Stromal cell of bone marrow (primary cell): ENCODE results near the gene PACS2.
"Not testable (repeated sequence)": the region's sequence is repeated elsewhere in the genome, so short reads cannot be mapped to it uniquely, and the experiment has no call there.

Source experiments
- DNase-seq: peaks from one replicate; pipeline ENCODE4 v3.0.0-alpha.2; 2012; ENCODE audit warnings: low read depth

Gene PACS2

DNA sequence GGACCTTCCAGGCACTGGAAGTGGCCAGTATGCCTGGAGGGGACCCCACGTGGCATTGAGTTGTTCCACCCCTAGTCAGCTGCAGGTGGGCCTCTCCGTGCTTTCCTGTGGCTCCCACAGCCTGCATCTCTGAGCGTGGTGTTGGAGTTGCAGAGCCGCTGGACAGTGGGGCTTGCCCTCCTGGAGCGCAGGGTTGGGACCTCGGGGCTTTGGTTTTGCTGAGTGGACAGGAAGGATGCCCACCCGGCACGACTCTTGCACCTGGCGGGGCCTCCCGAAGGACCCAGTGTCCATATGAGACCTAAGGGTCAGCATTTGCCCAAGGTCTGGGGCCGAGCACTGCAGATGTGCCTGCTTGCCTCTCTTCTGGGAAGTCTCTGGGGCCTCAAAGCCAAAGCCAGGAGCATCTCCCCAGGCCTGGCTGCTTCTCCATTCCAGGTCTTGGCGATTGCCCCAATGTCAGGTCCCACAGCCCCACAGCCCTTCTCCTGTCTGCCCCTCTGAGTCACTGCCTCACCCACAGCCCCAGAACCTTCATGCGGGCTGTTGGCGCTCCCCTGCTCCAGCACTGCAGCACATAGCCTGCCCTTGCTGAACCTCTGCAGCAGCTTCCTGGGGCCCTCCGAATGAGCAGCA, 1.5 kb downstream of the PACS2 start:
- no peak for DNase-seq

DNA sequence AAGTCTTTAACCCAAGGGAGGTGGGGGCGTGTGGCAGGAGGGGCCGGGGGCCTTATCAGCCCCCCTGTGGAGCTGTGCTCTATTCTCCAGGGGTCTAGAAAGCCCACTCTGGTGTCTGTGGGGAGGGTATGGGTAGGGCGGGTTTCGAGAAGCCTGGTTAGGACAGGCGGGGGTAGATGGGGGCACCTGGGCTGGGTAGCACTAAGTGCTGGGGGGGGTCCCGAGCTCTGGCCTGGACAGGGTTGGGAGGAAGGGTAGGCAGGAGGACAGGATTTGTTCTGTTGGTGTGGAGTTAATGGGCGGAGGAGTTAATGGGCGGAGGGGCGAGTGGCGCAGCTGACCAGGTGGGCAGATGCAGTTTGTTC, 2.0 kb downstream of the PACS2 start:
- no peak for DNase-seq

DNA sequence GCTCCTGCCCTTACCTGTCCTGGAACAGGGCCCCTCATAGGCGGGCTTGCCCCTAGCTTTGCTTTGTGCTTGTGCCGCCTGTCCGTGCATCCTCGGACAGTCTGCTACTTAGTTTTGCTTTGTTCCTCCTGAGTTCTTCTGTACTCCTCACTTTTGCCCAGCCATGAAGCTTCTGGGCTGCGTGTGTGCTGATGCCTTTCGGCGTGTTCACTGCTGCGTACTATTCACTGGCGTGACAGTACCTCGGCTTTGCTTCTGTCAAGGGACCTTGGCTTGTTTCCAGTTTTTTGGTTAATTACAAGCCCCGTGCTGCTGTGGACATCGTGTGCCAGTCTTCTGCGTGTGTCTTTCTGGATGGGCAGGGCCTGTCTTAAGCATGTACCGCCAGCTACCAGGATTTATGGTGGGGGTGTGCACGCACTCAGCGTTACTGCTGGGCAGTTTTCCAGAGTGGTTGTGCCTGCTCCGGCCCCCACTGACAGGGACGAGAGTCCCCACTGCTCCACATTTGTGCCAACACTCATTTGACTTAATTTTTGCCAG, 2.5 kb downstream of the PACS2 start:
- no peak for DNase-seq

DNA sequence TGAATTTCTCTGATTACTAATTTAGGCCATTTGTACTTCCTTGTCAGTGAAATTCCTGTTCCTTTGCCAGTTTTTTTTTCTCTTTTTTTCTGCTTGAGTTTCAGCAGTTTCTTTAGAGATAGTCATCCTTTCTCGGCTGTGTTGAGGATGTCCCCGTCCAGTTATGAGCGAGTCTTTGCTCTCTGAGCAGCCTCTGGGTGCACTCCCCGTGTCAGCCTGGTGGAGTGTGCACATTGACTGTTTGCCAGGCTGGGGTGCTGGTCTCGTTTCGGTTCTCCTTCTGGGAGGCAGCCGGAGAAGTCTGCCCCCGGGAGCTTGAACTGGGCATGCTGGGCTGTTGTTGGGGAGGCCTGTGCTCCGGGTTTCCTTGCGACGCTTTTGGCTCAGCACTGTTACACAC, 3.0 kb downstream of the PACS2 start:
- DNase-seq, result no peak

DNA sequence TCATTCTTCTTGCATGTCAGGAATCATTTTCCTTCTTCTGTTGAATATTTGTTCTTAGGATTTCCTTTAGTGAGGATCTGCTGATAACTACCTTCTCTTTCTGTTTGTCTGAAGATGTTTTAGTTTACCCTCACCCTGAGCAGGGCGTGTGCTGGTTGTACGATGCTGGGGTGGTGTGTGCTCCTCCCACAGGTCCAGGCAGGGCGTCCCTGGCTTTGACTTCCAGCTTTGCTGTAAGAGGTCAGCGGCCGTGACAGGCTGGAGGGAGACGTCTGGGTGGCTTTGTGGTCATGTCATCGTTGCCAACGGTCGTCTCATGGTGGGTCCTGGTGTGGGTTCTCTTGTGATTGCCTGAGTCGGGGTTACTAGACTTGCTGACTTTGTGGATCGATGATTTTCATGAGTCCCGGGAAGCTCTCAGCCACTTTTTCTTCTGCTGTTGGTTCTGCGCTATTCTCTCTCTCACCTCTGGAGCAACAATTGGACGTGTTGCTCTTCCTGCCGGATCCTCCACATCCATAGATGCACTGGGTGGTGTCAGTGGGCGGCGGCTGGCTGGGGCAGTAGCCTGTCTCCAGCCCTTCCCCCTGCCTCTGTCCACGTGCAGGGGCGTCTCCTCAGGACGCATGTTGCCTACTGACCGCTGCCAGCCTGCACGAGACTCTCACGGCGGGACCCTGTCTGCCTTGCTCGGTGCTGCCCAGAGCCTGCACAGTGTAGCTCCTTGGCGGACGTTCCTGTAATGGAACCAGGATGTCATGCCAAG, 8.4 kb downstream of the PACS2 start:
- DNase-seq, result no peak

DNA sequence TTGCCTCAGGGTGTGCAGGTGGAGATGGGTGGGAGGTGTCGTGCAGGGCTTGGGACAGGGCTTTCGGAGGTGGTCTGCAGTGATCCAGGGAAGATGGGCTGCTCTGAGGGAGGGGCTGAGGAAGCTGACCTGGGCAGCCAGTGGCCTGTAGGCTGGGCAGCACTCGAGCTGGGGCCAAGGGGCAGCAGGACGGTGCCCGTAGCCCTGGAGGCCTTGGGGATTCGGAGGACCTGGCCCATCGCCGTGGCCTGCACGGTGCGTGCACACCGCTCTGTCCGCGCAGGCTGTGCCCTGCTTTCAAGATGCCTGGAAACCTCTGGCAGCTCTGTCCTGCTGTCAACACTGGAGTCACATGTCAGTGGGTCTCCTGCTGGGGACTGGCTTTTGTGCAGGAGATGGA, 9.1 kb downstream of the PACS2 start:
- DNase-seq, result no peak

DNA sequence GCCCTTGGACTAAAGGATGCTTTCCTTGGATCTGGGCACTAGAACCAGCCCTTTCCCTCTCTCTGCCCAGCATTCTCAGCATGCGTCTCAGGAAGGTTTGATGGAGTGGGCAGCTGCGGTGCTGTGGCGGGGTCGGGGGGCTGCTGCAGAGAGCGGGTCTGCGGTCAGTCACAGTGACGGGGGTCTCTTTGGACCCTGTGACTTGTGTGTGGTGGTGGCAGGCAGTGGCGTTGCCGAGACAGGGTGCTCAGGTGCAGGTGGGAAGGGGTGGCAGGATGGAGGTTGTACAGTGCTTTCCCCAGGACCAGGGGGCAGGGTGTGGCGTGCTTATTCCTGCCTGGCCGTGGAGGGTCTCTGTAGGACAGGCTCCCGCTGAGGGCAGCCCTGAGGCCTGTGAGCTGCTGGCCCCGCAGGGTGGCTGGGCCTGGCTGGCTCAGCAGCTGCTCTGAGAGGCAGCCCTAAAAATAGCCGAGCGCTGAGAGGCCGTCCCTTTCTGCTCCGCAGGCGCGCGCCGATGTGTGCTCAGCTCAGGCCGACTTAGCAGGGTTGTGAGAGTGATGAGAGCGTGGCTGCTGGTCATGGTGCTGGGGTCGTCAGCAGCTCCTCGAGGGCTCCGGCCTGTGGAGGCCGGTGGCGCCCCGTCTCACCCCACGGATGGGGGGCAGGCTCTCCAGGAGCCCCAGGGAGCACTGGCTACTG, 9.7 kb downstream of the PACS2 start:
- DNase-seq, result no peak

DNA sequence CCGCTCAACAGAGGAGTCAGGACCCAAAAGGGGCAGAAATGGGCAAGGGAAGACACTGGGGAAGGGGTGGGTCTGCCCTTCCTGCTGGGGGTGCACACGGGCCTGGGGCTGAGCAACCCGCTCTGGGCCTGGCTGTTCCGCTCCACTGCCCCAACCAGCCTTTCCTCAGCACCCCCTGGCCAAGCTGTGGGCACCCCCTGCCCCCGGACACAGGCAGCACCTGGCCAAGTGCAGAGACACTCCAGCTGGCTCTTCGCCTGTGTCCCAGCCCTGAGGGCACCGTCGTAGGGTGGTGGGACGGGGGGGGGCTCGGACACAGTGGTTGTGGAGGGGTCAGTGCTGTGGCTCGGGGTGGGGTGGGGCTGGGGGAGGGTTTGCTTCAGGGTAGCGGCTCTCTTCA, 10.3 kb downstream of the PACS2 start:
- DNase-seq, result no peak

DNA sequence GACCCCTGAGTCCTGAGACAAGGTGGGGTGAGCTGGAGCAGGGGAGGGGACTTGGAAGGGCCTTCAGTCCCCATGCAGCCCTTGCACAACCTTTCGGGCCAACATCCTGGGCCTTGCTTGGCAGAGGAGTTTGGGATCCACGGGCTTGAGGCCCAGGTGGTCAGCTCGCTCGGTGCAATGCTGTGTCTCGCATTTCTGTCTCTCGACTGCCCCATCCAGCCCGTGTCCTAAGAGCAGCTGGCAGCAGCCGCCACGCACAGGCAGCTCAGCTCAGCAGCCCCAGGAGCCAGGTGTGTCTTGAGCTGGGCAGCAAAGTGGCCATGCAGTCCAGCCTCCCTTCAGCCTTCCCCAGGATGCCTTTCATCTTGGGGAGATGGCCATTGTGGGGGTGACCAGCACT, 10.8 kb downstream of the PACS2 start:
- no peak for DNase-seq

DNA sequence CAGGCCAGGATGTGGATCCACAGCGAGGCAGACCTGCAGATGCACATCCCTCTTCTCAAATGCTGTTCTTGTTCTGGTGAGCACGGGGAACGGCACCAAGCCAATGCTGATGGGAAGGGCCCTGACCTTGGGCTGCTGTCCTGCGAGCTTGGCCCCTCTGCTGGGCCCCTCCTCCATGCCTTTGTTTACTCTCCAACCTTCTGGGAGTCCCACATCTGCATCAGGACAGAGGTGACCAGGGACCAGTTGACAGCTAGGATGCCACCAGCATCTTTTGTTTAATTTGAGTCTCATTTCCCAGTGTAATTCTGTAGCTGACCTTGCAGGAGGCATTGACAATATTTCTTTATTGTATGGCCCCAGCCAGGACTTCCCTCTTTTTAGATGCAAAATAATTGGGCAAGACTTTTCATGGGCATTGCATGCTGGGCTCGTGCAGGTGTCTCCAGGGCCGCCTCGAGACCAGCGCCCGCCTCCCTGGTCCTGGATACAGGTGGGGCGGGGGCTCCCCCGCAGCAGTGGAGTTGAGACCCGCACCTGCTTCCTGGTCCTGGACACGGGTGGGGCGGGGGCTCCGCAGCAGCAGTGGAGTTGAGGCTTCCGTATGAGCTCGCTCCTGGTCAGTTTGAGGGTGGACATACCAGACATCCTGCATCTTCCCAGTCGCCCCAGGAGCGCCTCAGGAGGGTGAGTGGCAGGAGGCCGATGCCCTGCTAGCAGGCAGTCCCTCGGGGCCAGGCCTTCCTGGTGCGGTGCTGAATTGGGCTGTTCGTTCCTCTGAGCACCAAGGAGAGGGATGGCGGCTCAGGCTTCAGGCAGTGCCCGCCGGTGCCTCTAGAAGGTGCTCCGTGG, 11.4 kb downstream of the PACS2 start:
- DNase-seq, result no peak

DNA sequence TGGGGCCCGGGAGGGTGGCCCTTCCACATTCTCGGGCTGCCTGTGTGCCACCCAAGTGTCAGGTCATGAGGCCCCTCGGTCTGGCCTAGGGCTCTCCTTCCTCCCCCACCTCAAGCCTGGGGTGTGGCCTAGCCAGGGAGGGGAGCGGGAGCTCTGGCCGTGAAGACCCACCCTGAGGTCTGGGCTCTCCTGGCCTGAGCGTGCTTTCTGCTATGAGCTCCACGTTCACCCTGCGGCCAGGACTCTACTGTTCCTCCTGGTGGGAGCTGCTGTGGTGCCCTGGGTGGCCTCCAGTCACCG, 12.0 kb downstream of the PACS2 start:
- no peak for DNase-seq

DNA sequence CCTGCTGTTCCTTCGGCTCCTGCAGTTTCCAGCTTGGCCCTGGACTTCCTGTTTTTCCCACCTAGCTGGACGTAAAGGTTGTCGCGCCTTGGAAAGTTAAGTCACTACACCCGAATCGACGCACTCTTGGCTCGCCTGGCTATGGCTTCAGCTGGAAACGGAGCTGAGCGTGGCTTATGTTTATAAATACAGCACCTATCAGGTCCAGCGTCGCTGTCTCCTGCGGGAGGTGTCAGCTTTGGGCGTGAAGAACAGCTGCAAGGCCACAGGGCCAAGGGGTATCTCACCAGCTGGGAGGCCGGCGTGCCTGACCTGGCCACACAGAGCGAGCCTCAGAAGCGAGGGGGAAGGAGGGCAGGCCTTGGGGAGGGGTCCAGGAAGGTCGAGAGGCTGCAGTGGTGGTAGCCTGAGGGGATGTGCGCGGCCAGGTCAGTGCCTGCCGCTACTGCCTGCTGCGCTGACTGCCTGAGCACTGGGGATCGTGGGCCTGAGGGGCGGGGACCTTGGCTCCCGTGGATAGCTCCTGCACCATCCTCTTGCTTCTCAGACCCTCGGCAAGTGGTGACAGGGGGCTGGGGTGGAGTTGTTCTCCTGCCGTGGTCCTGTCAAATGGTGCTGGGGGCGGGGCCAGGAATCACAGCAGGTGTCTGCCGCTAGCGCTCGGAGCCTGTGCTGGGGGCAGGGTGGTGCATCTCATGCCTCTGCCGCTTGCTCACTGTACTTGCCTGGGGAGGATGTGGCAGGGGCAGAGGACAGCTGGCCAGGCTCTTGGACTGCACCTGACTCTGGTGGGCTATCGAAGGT, 12.5 kb downstream of the PACS2 start:
- no peak for DNase-seq

DNA sequence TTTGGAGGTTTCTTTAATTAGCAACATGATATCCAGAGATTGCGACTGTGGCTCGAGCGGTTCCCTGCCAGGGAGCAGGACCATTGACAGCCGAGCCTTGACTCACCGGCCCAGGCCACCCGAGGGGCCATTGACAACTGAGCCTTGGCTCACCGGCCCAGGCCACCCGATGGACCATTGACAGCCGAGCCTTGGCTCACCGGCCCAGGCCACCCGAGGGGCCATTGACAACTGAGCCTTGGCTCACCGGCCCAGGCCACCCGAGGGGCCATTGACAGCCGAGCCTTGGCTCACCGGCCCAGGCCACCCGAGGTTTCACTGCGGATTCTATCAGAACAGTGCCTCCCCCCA, 13.1 kb downstream of the PACS2 start:
- DNase-seq, result not testable (repeated sequence)

DNA sequence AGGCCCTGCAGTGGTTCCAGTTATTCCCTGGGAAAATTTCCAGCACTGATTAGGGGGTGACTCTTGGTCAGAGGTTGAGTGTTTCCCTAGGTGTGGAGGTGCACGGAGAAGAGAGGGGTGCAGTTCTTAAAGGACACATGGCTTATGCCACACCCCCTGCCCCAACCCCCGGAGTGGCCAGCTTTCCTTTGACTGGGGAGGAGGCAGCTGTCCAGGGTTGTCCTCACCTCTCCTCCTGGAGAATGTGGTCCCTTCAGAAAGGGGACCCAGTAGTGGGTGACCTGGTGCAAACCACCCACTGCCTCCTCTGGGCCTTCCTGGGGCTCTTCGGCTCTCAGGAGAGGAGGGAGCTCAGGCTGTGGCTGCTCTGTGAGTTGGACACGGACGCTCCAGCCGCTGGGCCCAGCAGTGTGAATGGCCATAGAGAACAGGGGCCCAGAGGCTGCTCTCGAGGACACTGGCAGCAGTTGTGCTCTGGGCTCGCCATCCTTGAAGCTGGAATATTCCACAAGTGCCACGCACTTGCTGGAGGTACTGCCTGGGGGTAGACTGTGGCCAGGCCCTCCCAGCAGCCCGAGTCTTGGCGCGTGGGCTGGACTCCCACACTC, 13.6 kb downstream of the PACS2 start:
- DNase-seq, result no peak

DNA sequence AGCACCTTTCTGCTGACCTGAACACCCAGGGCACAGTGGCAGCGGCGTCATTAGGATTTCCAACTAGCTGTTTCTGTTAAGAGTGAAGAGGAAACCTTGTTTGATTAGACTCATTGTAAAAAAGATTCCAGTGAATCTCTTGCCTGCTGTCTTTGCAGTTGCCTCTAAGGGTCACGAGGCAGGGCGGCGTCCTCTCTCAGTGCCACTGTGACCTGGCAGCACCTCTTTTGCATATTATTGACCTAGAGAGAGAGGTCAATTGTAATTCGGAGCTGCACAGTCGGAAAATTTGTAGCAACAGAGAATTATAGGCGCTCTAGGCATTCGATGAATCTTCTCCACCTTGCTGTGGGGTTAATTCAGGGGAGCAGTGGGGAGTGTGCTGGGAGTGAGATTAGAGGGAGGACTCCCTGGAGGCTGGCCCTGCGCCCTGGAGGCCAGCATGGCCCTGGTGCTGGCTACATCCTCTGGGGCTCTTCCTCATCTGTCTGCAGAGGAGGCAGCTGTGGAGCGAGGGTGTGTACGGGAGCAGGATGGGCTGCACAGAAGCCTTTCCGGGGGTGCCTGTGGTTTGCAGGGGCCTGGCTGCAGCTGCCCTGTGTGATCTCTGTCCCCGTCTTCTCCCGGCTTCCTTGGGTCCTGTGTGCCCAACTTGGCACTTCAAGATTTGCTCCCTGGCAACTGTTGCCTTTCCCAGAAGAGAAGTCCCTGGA, 14.3 kb downstream of the PACS2 start:
- DNase-seq, result no peak

DNA sequence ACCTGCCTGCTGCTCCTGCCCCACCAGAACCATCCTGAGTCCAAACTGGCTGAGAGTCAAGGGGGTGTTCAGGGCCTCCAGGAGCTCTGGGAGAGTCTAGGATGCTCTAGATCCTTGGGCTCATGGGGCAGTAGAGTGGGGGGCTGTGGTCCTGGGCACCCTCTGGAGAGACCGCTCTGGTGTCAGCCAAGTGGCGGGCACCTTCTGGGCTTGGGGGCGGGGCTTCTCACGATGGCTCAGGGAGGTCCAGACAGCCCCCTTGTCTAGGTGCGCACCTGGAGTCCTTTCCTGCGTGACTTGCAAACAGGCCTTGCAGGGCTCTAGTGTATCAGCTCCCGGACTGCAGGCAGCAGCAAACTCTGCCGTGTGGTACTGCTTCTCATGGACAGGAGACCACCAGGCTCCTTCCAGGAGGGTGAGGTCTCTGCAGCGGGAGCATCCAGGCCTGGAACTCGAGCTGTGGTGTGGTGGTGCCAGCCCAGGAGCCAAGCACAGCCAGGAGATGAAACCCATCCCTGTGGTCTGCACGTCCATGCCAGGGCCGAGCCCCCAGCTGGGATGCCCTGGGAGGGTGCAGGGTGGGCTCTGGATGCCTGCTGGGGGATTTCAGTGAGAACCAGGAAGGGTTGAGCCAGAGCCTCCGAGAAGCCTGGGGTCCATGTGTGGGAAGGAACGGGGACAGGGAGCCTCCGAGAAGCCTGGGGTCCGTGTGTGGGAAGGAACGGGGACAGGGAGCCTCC, 15.0 kb downstream of the PACS2 start:
- DNase-seq, result no peak

DNA sequence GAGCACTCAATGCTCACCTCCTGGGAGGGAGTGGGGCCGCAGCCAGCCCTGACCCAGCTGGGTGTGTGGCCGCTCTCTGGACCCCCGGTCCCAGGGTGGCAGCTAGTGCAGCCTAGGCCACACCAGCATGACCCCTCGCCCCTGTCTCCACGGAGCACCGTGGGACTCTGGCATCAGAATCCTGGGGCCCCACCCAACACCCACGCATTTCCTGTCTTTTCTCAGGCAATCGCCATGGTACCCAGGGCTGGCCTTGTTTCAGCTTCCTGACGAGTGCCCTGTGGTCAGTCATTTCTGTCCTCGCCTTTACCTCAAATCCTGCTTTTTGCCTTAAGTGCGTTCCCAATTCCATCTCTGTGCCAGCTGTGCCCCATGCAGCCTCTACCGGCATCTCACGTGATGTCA, 15.9 kb downstream of the PACS2 start:
- DNase-seq, result peak; percentile 64

DNA sequence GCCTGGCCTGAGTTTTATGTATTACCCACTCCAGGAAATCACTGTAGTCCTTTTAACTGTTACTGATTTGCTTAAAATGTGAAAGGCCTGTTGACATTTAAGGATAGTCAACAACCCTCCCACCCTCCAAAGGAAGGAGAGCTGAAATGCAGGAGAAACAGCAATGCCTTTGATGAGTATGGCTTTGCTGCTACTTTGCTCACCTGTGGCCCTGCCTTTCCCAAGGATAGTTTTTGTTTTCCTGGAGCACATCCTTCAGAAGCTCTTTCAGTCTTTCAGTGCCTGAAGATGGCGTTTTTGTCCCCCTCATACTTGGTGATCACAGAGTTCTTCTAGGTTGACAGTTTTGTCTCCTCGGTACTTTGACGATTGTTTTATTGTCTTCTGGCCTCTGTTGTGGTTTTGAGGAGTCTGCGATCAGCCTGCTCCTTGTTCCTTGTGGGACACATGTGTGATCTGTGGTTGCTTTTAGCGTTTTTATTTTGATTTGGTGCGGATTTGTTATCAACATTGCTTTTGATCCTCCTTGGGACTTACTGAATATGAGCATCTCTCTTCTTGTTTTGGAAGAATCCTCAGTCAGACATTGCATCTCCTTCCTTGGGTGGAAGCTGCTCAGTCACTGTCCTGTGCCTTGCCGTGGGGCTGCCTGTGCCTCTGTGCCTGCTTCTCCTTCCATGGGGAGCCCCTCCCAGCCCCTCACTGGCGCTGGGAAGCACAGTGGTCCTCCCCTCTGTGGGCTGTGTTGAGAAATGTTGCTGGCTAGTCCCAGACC, 17.2 kb downstream of the PACS2 start:
- no peak for DNase-seq

DNA sequence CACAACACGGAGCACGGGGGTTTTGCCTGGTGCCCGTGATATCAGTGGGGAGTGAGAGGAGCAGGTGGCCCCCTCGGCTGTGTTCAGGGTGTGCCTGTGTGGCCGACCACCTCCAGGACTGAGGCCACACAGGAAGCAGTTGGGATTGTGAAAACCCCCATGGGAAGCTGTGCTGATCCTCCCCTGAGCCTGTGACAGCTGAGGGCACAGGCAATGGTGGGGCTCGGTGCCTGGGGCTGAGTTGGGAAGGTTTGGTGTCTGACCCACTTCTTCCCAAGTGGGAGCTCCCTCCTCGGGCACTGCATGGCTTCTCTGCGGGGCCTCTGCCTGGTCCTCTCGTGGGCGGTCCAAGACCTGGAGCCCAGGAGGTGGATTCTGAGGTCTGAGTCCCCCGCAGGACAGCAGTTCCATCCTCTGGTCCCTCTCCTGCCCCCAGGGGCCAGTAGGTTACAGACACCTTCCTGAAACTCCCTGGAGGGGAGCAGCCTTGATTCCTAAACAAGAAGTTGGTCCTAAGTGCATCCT, 17.9 kb downstream of the PACS2 start:
- no peak for DNase-seq
